SK-N-MC (cell line): ENCODE measurements around the gene GIMAP5.

Experiments used
- EZH2 ChIP-seq: fragments of 200-600 bp; sonication (generic); IDR thresholded peaks from one replicate; pipeline ENCODE4 v1.6.1; 2017; ENCODE audit warnings: antibody characterized with exemption
- FOXP2 ChIP-seq: optimal IDR thresholded peaks from 2 replicates; pipeline ENCODE3; 2011; ENCODE audit warnings: mild to moderate bottlenecking, moderate library complexity; ENCODE audit not compliant: insufficient read depth; ENCODE audit errors: extremely low read length, control extremely low read depth
- POLR2AphosphoS5 ChIP-seq: IDR thresholded peaks from 2 replicates; pipeline ENCODE4 v1.6.1; 2012; ENCODE audit warnings: mild to moderate bottlenecking, low read depth, low read length, borderline replicate concordance

DNA sequence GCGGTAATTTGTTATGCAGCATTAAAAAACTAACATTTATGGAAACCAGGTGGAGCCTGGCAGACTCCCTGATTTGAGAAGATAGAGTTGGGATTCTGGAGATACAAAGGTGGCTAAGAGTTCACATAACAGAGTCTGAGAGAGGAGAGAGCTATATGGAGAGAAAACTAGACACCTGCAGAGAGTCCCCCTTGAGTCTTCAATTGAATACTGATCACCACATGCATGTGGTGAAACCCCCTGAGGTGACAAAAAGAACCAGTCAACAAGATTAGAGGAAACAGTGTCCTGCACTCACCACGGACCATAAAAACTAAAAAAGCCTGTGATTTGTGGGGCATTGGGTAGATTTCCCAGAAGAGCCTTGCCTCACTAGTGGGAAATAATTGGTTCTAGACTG, 41.6 kb upstream of the GIMAP5 start:
- TF ChIP-seq EZH2 (no peak), FOXP2 (no peak), POLR2AphosphoS5 (no peak)
